Ramos (cell line): ENCODE measurements around the gene DRAP1.

Experiments used
- in situ Hi-C: fragments of 300-500 bp; cut with MboI; formaldehyde crosslinking; loops from one replicate; pipeline ENCODE4 v1.14.3; 2022; ENCODE audit warnings: low sequenced_read_pairs; ENCODE audit not compliant: unreplicated experiment

Gene DRAP1

GRCh38 chr11:65919141-65919572, at the start of gene DRAP1:
Gene DRAP1 (plus strand): TSS chr11:65919426. CDS start chr11:65919502, 76 bp downstream.
- in situ Hi-C loops, result no loop called here

GRCh38 chr11:65869643-65870306, 49.5 kb upstream of the DRAP1 start:
- in situ Hi-C loops, result no loop called here

- in situ Hi-C loops, result no loop called here
Measured at GRCh38 chr11:65870307-65870658, 48.9 kb upstream of the DRAP1 start.

GRCh38 chr11:65870706-65871681, 48.2 kb upstream of the DRAP1 start:
- in situ Hi-C loops, result no loop called here

GRCh38 chr11:65871811-65872548, 47.2 kb upstream of the DRAP1 start:
- in situ Hi-C loops, result no loop called here

- in situ Hi-C loops, result no loop called here
Measured at GRCh38 chr11:65872586-65873317, 46.5 kb upstream of the DRAP1 start, which contains the start of gene EFEMP2. Gene EFEMP2 (minus strand): TSS chr11:65872800. CDS start chr11:65872354, 446 bp downstream.

DNA sequence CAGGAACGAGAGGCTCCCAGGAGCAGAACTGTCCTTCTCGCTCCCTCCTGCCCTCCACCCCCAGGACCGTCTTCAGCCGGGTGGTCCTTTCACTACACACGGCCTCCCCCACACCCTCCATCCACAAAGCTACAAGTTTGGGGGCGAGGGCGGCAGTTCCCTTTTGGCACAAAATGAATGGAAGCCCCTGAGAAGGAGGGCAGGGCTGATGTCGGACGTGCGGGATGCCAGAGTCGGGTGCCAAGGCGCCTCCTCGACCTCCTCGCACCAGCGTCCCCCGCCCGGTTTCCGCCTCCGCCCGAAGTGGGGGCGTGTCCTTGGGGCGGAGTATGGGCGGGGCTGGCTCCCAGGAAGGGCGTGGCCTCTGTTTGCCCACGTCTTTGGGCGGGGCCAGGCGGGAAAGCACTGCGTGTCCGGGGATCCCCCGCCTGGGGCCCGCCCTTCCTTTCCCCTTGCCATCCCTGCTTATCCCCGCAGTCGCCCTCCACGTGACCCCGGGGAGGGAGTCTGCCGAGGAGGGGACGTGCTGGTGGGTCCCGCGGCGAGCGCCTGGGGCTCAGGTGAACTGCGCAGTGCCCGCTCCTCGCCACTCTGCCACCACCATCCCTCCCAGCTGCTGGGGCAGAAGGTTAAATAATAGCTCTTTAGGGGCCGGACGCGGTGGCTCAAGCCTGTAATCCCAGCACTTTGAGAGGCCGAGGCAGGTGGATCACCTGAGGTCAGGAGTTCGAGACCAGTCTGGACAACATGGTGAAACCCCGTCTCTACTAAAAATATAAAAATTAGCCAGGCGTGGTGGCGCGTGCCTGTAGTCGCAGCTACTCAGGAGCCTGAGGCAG, 45.7 kb upstream of the DRAP1 start:
- in situ Hi-C loops, result no loop called here

- in situ Hi-C loops, result loop anchor here (5.0 kb wide), 1 partner anchor 108 kb away; no protein-coding TSS in a partner anchor
Measured at GRCh38 chr11:65879617-65880016, 39.6 kb upstream of the DRAP1 start, which contains the start of gene CTSW. Gene CTSW (plus strand): TSS chr11:65879837. CDS start chr11:65879855, 18 bp downstream.

GRCh38 chr11:65880027-65880426, 39.2 kb upstream of the DRAP1 start:
- in situ Hi-C loops, result loop anchor here (5.0 kb wide), 1 partner anchor 107 kb away; no protein-coding TSS in a partner anchor

DNA sequence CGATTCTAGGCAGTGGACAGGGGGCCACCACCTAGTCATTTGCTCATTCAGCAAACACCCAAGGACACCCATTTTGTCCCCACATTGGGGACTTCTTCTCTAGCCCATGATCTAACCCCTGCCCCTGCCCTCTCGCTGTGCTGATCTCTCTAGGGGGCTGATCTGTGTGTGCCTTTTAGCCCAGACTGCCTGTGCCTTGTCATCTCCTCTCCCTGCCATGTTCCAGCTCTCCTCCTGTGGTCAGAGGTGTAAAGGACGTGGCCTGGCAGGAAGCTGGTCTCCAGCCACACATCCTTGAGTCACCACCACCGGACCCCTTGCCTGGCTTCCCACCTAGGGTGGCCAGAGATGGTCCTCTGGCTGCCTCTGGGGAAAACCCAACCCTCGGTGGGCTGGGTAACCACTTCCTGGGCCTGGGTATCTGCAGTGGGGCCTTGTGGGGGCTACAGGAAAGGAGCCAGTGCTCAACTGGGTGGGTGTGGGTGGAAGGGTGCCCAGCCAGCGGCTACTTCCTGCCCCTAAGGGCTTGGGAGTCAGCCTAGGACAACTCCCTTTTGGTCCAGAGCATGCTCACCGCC, 38.3 kb upstream of the DRAP1 start:
- in situ Hi-C loops, result loop anchor here (5.0 kb wide), 1 partner anchor 106 kb away; no protein-coding TSS in a partner anchor

GRCh38 chr11:65882120-65883057, 36.8 kb upstream of the DRAP1 start:
- in situ Hi-C loops, result loop anchor here (5.0 kb wide), 1 partner anchor 105 kb away; no protein-coding TSS in a partner anchor

DNA sequence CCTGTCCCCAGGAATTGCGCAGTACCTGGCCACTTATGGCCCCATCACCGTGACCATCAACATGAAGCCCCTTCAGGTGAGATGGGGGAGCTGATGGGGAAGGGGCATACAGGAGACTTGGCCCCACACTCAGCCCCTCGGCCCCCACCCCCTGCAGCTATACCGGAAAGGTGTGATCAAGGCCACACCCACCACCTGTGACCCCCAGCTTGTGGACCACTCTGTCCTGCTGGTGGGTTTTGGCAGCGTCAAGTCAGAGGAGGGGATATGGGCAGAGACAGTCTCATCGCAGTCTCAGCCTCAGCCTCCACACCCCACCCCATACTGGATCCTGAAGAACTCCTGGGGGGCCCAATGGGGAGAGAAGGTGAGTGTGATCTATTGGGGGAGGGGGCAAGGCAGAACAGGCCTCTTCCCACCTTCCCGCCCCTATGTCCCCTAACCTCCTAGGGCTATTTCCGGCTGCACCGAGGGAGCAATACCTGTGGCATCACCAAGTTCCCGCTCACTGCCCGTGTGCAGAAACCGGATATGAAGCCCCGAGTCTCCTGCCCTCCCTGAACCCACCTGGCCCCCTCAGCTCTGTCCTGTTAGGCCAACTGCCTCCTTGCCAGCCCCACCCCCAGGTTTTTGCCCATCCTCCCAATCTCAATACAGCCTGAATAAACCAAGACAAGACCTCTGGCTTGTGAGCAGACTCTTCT, 36.0 kb upstream of the DRAP1 start:
- in situ Hi-C loops, result loop anchor here (5.0 kb wide), 1 partner anchor 104 kb away; no protein-coding TSS in a partner anchor

GRCh38 chr11:65883786-65884715, 35.2 kb upstream of the DRAP1 start:
- in situ Hi-C loops, result loop anchor here (5.0 kb wide), 1 partner anchor 103 kb away; no protein-coding TSS in a partner anchor

- in situ Hi-C loops, result loop anchor here (5.0 kb wide), 1 partner anchor 103 kb away; no protein-coding TSS in a partner anchor
Measured at GRCh38 chr11:65884716-65885092, 34.5 kb upstream of the DRAP1 start.

GRCh38 chr11:65885231-65885630, 34.0 kb upstream of the DRAP1 start:
- in situ Hi-C loops, result no loop called here
